ENCODE measurements around the gene MAB21L2.

Gene MAB21L2

GRCh38 chr4:150585611-150586010 is 3.7 kb downstream of the MAB21L2 start:
- Histone ChIP-seq H4K20me1 (ENCODE audit: insufficient read depth) (no peaks in the 10 kb centered on the region), H3K9ac (no peak overlapping the region), H3K36me3 (ENCODE audit: insufficient read depth) (no peaks in the 10 kb centered on the region), H2AFZ (ENCODE audit: low read depth) (no peak overlapping the region), H3K27ac (no peak overlapping the region), H3K4me2 (no peak overlapping the region), H3K4me3 (IDR thresholded peaks at IDR 0.05; ENCODE audit: insufficient read depth, low read depth, low read length) (no peak overlapping the region), H3K27me3 (ENCODE audit: insufficient read depth, low read depth) (no peaks in the 10 kb centered on the region), H3K79me2 (ENCODE audit: insufficient read depth, low read depth) (no peaks in the 10 kb centered on the region), H3K4me1 (ENCODE audit: low read depth, poor library complexity, severe bottlenecking) (no peaks in the 10 kb centered on the region)
- TF ChIP-seq CTCF (conservative IDR thresholded peaks at IDR 0.05; ENCODE audit: low read depth, low read length) = no peak

DNA sequence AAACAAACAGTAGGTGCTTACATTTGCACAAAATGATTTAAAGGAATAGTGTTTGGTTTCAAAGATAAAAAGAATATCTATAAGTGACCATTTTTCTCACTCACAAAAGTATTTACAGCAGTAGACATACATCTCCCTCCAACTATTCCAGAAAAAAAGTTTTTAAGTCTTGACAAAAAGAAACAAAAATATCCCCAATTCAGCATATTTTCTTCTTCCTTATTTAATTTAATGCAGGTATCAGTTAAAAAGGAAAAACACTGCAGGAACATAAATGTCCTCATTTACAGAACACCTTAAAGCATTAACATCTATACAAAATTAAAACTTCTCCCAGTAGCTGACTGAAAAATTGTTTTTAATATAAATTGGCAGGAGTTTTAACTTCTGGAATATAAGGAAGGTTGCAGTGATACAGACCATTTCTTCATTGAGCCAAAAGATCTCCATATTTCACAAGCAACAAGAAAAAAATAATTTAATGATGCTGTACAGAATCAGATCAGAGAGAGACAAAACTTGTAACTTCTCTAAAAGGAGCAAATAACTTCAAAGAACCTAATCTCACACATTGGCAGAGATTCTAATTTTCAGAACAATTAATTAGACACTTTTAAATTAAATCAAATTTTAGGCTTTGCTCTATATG is 4.3 kb downstream of the MAB21L2 start:
- H3K36me3 ChIP-seq (ENCODE audit: insufficient read depth) = no peaks in the 10 kb centered on the region
- TF ChIP-seq CTCF (conservative IDR thresholded peaks at IDR 0.05; ENCODE audit: low read depth, low read length) = no peak
- H3K4me3 ChIP-seq (IDR thresholded peaks at IDR 0.05; ENCODE audit: insufficient read depth, low read depth, low read length) = no peak overlapping the region
- H3K9ac ChIP-seq = no peak overlapping the region
- no peaks in the 10 kb centered on the region for H3K27me3 ChIP-seq (ENCODE audit: insufficient read depth, low read depth)
- H3K79me2 ChIP-seq (ENCODE audit: insufficient read depth, low read depth) = no peaks in the 10 kb centered on the region
- H3K4me2 ChIP-seq = no peak overlapping the region
- H4K20me1 ChIP-seq (ENCODE audit: insufficient read depth) = no peaks in the 10 kb centered on the region
- no peak overlapping the region for H2AFZ ChIP-seq (ENCODE audit: low read depth)
- no peaks in the 10 kb centered on the region for H3K4me1 ChIP-seq (ENCODE audit: low read depth, poor library complexity, severe bottlenecking)
- H3K27ac ChIP-seq = no peak overlapping the region

DNA sequence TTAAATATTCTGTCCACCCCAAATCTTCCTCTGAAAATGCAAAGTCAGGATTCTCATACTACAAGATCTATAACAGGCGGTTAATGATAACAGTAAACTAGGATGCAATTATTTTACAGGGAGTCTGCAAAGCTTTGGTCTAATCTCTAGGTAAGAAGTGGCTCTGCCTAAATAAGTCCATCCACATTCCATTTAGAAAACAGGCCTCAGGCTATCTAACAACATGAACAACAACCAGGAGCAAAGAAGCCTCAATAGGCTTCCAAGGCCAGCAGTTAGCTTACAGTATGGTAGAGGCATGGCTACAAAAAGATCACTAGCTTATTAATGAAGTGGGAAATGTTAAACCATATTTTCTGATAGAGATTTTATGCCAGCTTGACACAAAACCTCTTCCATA is 6.4 kb downstream of the MAB21L2 start:
- H3K9ac ChIP-seq = no peak overlapping the region

DNA sequence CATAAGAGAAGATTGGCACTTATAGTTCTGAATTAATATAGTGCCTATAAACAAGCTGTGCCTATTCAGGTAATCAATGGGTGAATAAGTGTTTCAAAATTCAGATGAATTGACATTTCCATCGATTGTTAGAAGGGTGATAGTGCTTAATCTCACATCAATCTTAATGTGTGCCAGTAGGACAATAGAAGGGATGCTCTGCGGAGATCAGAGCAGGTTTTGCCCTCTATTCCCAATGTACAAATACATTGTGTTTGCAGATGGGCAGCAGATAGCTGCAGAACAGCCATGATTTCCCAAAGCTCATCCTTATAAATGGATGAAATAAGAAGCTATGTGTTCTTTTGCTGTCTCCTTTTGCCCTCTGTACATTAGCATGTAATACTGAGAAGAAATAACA is 7.2 kb downstream of the MAB21L2 start:
- Histone ChIP-seq H3K9ac (no peak overlapping the region), H3K4me2 (no peak overlapping the region), H3K4me3 (IDR thresholded peaks at IDR 0.05; ENCODE audit: insufficient read depth, low read depth, low read length) (no peak overlapping the region), H2AFZ (ENCODE audit: low read depth) (no peak overlapping the region), H3K27me3 (ENCODE audit: insufficient read depth, low read depth) (no peaks in the 10 kb centered on the region), H3K27ac (no peak overlapping the region), H3K79me2 (ENCODE audit: insufficient read depth, low read depth) (no peaks in the 10 kb centered on the region), H3K4me1 (ENCODE audit: low read depth, poor library complexity, severe bottlenecking) (no peaks in the 10 kb centered on the region), H4K20me1 (ENCODE audit: insufficient read depth) (no peaks in the 10 kb centered on the region), H3K36me3 (ENCODE audit: insufficient read depth) (no peaks in the 10 kb centered on the region)
- no peak for TF ChIP-seq CTCF (conservative IDR thresholded peaks at IDR 0.05; ENCODE audit: low read depth, low read length)

More for the DNA sequence above, 6.4 kb downstream of the MAB21L2 start:
- no peaks in the 10 kb centered on the region for H3K36me3 ChIP-seq (ENCODE audit: insufficient read depth)
- no peak overlapping the region for H3K4me3 ChIP-seq (IDR thresholded peaks at IDR 0.05; ENCODE audit: insufficient read depth, low read depth, low read length)
- H3K4me2 ChIP-seq = no peak overlapping the region
- no peaks in the 10 kb centered on the region for H3K79me2 ChIP-seq (ENCODE audit: insufficient read depth, low read depth)
- no peaks in the 10 kb centered on the region for H3K4me1 ChIP-seq (ENCODE audit: low read depth, poor library complexity, severe bottlenecking)
- no peak for TF ChIP-seq CTCF (conservative IDR thresholded peaks at IDR 0.05; ENCODE audit: low read depth, low read length)
- no peak overlapping the region for H3K27ac ChIP-seq
- H4K20me1 ChIP-seq (ENCODE audit: insufficient read depth) = no peaks in the 10 kb centered on the region
- H3K27me3 ChIP-seq (ENCODE audit: insufficient read depth, low read depth) = no peaks in the 10 kb centered on the region
- no peak overlapping the region for H2AFZ ChIP-seq (ENCODE audit: low read depth)
